ENCODE data around the gene ST8SIA4.

The ST8SIA4 gene

GRCh38 chr5:100896054-100896453, 7.0 kb downstream of the ST8SIA4 start:
- TF ChIP-seq EZH2 (optimal IDR thresholded peaks at IDR 0.05; ENCODE audit: low read depth, low read length) (no peak), CTCF (IDR thresholded peaks at IDR 0.05; ENCODE audit: low read length) (no peak), EZH2phosphoT487 (IDR thresholded peaks at IDR 0.05; ENCODE audit: low read length) (no peak)
- no peak overlapping the region for H3K27ac ChIP-seq (ENCODE audit: low read length)

GRCh38 chr5:100890461-100891008, 12.5 kb downstream of the ST8SIA4 start:
- Histone ChIP-seq H2AFZ (ENCODE audit: low read length) (no peak overlapping the region), H3K4me3 (ENCODE audit: low read length) (peak overlapping the region; percentile 41)
- DNase-seq: peak; percentile 33

More at GRCh38 chr5:100896054-100896453, 7.0 kb downstream of the ST8SIA4 start:
- H3K9ac ChIP-seq (ENCODE audit: low read length): no peak overlapping the region
- no peaks in the 10 kb centered on the region for H3K9me3 ChIP-seq (replicated peaks; ENCODE audit: insufficient read depth, low read length)
- no peak for DNase-seq
- no peaks in the 10 kb centered on the region for H3K27me3 ChIP-seq (replicated peaks; ENCODE audit: insufficient read depth, low read length)
- peaks cover 96% of the 10 kb centered on the region for H3K79me2 ChIP-seq (ENCODE audit: low read length)
- H3K9me2 ChIP-seq (replicated peaks; ENCODE audit: insufficient read depth, low read length): no peaks in the 10 kb centered on the region
- peaks cover 30% of the 10 kb centered on the region for H3F3A ChIP-seq (ENCODE audit: insufficient read depth, low read length)
- no peak overlapping the region for H3K4me2 ChIP-seq (ENCODE audit: low read depth, low read length)
- H2AFZ ChIP-seq (ENCODE audit: low read length): no peak overlapping the region
- H3K36me3 ChIP-seq (replicated peaks; ENCODE audit: insufficient read depth, low read length): peaks cover 6% of the 10 kb centered on the region; the same call in 1 of the 2 replicates
- H3K4me1 ChIP-seq (ENCODE audit: low read length): peaks cover 47% of the 10 kb centered on the region
- H3K4me3 ChIP-seq (ENCODE audit: low read length): no peak overlapping the region
- no peaks in the 10 kb centered on the region for H4K20me1 ChIP-seq (ENCODE audit: insufficient read depth, low read length)

GRCh38 chr5:100889896-100890295, 13.2 kb downstream of the ST8SIA4 start:
- TF ChIP-seq EZH2phosphoT487 (IDR thresholded peaks at IDR 0.05; ENCODE audit: low read length) (no peak), EZH2 (optimal IDR thresholded peaks at IDR 0.05; ENCODE audit: low read depth, low read length) (no peak), CTCF (IDR thresholded peaks at IDR 0.05; ENCODE audit: low read length) (no peak)
- Histone ChIP-seq H3K4me3 (ENCODE audit: low read length) (peak overlapping the region; percentile 41), H3K4me1 (ENCODE audit: low read length) (peaks cover 40% of the 10 kb centered on the region), H2AFZ (ENCODE audit: low read length) (no peak overlapping the region), H3K9me2 (replicated peaks; ENCODE audit: insufficient read depth, low read length) (no peaks in the 10 kb centered on the region), H3K4me2 (ENCODE audit: low read depth, low read length) (peak overlapping the region; percentile 73), H3K27me3 (replicated peaks; ENCODE audit: insufficient read depth, low read length) (no peaks in the 10 kb centered on the region), H4K20me1 (ENCODE audit: insufficient read depth, low read length) (no peaks in the 10 kb centered on the region), H3K36me3 (replicated peaks; ENCODE audit: insufficient read depth, low read length) (peaks cover 3% of the 10 kb centered on the region; the same call in 1 of the 2 replicates), H3K79me2 (ENCODE audit: low read length) (peaks cover 80% of the 10 kb centered on the region), H3F3A (ENCODE audit: insufficient read depth, low read length) (peaks cover 37% of the 10 kb centered on the region), H3K27ac (ENCODE audit: low read length) (peak overlapping the region; percentile 86), H3K9ac (ENCODE audit: low read length) (peak overlapping the region; percentile 27), H3K9me3 (replicated peaks; ENCODE audit: insufficient read depth, low read length) (no peaks in the 10 kb centered on the region)
- no peak for DNase-seq

More at GRCh38 chr5:100890461-100891008, 12.5 kb downstream of the ST8SIA4 start:
- peaks cover 40% of the 10 kb centered on the region for H3K4me1 ChIP-seq (ENCODE audit: low read length)
- H3K9me2 ChIP-seq (replicated peaks; ENCODE audit: insufficient read depth, low read length): no peaks in the 10 kb centered on the region
- peaks cover 4% of the 10 kb centered on the region; the same call in 1 of the 2 replicates for H3K36me3 ChIP-seq (replicated peaks; ENCODE audit: insufficient read depth, low read length)
- H3K27me3 ChIP-seq (replicated peaks; ENCODE audit: insufficient read depth, low read length): no peaks in the 10 kb centered on the region
- peaks cover 37% of the 10 kb centered on the region for H3F3A ChIP-seq (ENCODE audit: insufficient read depth, low read length)
- peak overlapping the region; percentile 86 for H3K27ac ChIP-seq (ENCODE audit: low read length)
- no peaks in the 10 kb centered on the region for H3K9me3 ChIP-seq (replicated peaks; ENCODE audit: insufficient read depth, low read length)
- H4K20me1 ChIP-seq (ENCODE audit: insufficient read depth, low read length): no peaks in the 10 kb centered on the region
- peak overlapping the region; percentile 73 for H3K4me2 ChIP-seq (ENCODE audit: low read depth, low read length)
- TF ChIP-seq EZH2 (optimal IDR thresholded peaks at IDR 0.05; ENCODE audit: low read depth, low read length) (no peak), EZH2phosphoT487 (IDR thresholded peaks at IDR 0.05; ENCODE audit: low read length) (no peak), CTCF (IDR thresholded peaks at IDR 0.05; ENCODE audit: low read length) (no peak)
- peak overlapping the region; percentile 27 for H3K9ac ChIP-seq (ENCODE audit: low read length)
- H3K79me2 ChIP-seq (ENCODE audit: low read length): peaks cover 83% of the 10 kb centered on the region
